ENCODE data around the gene MRPL21. TPM values are rescaled to one million over a fixed set of nuclear protein-coding genes. Genes with fewer than 3 reads are reported as not detected.

Gene MRPL21
- total RNA-seq, 1 experiment from 2014 or later, result 179 TPM

- Histone ChIP-seq H3K4me1 (no peaks in the 10 kb centered on the region), H3K4me3 (ENCODE audit: low read depth, low read length) (no peak overlapping the region), H3K36me3 (ENCODE audit: control insufficient read depth, insufficient read depth, low read length) (0 out of 2 replicates have a peak, but pooled peaks cover 2% of the 10 kb centered on the region), H3K27me3 (replicated peaks; ENCODE audit: control insufficient read depth, insufficient read depth, low read length) (no peaks in the 10 kb centered on the region), H3K9me3 (no peaks in the 10 kb centered on the region)
- no TSS peak for BruUV-seq (replicated peaks)
- no peaks in the 10 kb centered on the region for H3K9me3 Mint-ChIP-seq (ENCODE audit: unreplicated experiment)
- H3K4me1 Mint-ChIP-seq (ENCODE audit: low read depth, unreplicated experiment), result no peaks in the 10 kb centered on the region
- H3K4me3 Mint-ChIP-seq (ENCODE audit: unreplicated experiment), result no peak overlapping the region
- intact Hi-C loops (cut with micrococcal nuclease; ENCODE audit: unreplicated experiment), result no loop called here
- ChIA-PET CTCF (no interaction called here), POLR2A (no interaction called here)
- DNase-seq, result no peak
- no peak overlapping the region for H3K27ac Mint-ChIP-seq (ENCODE audit: unreplicated experiment)
- peaks cover 57% of the 10 kb centered on the region for H3K36me3 Mint-ChIP-seq (ENCODE audit: insufficient read depth, unreplicated experiment)
- TF ChIP-seq CTCF (IDR thresholded peaks at IDR 0.05; ENCODE audit: insufficient read depth in 1 of 2, low read depth in 1 of 2, low read length in 1 of 2, severe bottlenecking in 1 of 2, unreplicated experiment in 1 of 2), result no peak
- no peaks in the 10 kb centered on the region for H3K27me3 Mint-ChIP-seq (ENCODE audit: insufficient read depth, unreplicated experiment)
Measured at GRCh38 chr11:68931911-68932310, 28.3 kb upstream of the MRPL21 start.

- intact Hi-C loops (cut with micrococcal nuclease; ENCODE audit: unreplicated experiment), result no loop called here
Measured at GRCh38 chr11:68930991-68931855, 27.6 kb upstream of the MRPL21 start.

More at GRCh38 chr11:68930991-68931855, 27.6 kb upstream of the MRPL21 start:
- Mint-ChIP-seq H3K27ac (ENCODE audit: unreplicated experiment) (no peak overlapping the region), H3K36me3 (ENCODE audit: insufficient read depth, unreplicated experiment) (peaks cover 60% of the 10 kb centered on the region), H3K4me3 (ENCODE audit: unreplicated experiment) (no peak overlapping the region), H3K4me1 (ENCODE audit: low read depth, unreplicated experiment) (no peaks in the 10 kb centered on the region), H3K9me3 (ENCODE audit: unreplicated experiment) (peaks cover 2% of the 10 kb centered on the region), H3K27me3 (ENCODE audit: insufficient read depth, unreplicated experiment) (no peaks in the 10 kb centered on the region)
- no peaks in the 10 kb centered on the region for H3K27me3 ChIP-seq (replicated peaks; ENCODE audit: control insufficient read depth, insufficient read depth, low read length)
- BruUV-seq (replicated peaks), result no TSS peak
- H3K9me3 ChIP-seq, result peaks cover 5% of the 10 kb centered on the region; the same call in 1 of the 2 replicates
- H3K36me3 ChIP-seq (ENCODE audit: control insufficient read depth, insufficient read depth, low read length), result 0 out of 2 replicates have a peak, but pooled peaks cover 2% of the 10 kb centered on the region
- no peak for TF ChIP-seq CTCF (IDR thresholded peaks at IDR 0.05; ENCODE audit: insufficient read depth in 1 of 2, low read depth in 1 of 2, low read length in 1 of 2, severe bottlenecking in 1 of 2, unreplicated experiment in 1 of 2)
- no peaks in the 10 kb centered on the region for H3K4me1 ChIP-seq
- no peak for DNase-seq
- ChIA-PET POLR2A (no interaction called here), CTCF (no interaction called here)
- no peak overlapping the region for H3K4me3 ChIP-seq (ENCODE audit: low read depth, low read length)
